Loucy (cell line): ENCODE measurements around the gene ANKRD1.

Experiments
- EZH2phosphoT487 ChIP-seq: fragments of 200-600 bp; IDR thresholded peaks from 2 replicates; pipeline ENCODE4 v1.6.1; 2018; ENCODE audit warnings: antibody characterized with exemption, mild to moderate bottlenecking, moderate library complexity, borderline replicate concordance
- TF ChIP-seq, protein P1 (sequence below): fragments of 200-600 bp; sonication (generic); conservative IDR thresholded peaks from 2 replicates; pipeline ENCODE4 v1.5.1; 2014; ENCODE audit warnings: mild to moderate bottlenecking, antibody characterized with exemption, low read length

DNA sequence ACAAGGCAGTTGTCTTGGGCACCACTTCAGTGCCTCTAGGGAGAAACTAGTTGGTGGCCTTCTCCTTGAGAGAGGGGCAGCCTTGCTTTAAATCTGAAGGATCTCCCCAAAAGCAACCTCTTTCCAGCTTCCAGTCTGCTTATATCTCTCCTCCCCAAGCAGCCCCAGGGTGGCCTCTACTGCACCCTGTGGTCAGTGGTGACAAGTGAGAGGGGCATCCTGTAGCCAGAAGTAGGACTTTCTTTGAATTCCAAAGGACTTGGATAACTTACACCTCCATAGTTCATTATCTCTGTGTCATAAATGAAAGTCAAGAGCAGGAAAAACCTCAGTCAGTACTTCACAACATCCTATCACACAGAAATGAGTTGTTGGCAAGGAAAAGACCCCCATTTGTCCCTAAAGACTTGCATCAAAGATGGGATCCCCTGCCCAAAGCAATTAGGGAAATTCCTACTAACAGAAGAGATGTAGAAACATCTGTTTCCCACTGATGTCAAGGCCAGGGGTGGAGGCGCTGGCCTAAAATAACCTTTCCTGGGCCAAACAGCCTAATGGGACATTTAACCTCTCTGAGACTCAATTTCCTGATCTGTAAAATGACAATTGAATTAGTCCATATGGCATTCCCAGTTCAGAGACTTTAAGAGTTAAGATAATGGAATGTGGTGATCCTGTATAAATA is 44.0 kb upstream of the ANKRD1 start:
- TF ChIP-seq, protein P1, sequence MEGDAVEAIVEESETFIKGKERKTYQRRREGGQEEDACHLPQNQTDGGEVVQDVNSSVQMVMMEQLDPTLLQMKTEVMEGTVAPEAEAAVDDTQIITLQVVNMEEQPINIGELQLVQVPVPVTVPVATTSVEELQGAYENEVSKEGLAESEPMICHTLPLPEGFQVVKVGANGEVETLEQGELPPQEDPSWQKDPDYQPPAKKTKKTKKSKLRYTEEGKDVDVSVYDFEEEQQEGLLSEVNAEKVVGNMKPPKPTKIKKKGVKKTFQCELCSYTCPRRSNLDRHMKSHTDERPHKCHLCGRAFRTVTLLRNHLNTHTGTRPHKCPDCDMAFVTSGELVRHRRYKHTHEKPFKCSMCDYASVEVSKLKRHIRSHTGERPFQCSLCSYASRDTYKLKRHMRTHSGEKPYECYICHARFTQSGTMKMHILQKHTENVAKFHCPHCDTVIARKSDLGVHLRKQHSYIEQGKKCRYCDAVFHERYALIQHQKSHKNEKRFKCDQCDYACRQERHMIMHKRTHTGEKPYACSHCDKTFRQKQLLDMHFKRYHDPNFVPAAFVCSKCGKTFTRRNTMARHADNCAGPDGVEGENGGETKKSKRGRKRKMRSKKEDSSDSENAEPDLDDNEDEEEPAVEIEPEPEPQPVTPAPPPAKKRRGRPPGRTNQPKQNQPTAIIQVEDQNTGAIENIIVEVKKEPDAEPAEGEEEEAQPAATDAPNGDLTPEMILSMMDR = no peak
- no peak for TF ChIP-seq EZH2phosphoT487
